Ovary (tissue), 3 donors: ENCODE measurements around the gene SLC1A7.

Source experiments
- EP300 ChIP-seq: sonication (generic); formaldehyde crosslinking; IDR thresholded peaks from one replicate; pipeline ENCODE4 v1.6.1; 2017; ENCODE audit warnings: antibody characterized with exemption
- POLR2A ChIP-seq: fragments of 450-650 bp; IDR thresholded peaks from one replicate; pipeline ENCODE4 v1.6.1; 2017; ENCODE audit warnings: antibody characterized with exemption, mild to moderate bottlenecking, moderate library complexity
- TF ChIP-seq, protein P1 (sequence below), 3 donors: fragments of 450-650 bp in 2 of 3; fragments of 200-600 bp in 1 of 3; IDR thresholded peaks; one replicate each; pipeline versions ENCODE4 v1.5.1 to v1.8.0; 2016 to 2022; ENCODE audit warnings: antibody characterized with exemption in 3 of 3, mild to moderate bottlenecking in 1 of 3
- donor health status: DM: no; HTN: no; CAD: no.

GRCh38 chr1:53126495-53126894 is 15.9 kb downstream of the SLC1A7 start:
- TF ChIP-seq POLR2A (no peak), EP300 (no peak)
- TF ChIP-seq, protein P1, sequence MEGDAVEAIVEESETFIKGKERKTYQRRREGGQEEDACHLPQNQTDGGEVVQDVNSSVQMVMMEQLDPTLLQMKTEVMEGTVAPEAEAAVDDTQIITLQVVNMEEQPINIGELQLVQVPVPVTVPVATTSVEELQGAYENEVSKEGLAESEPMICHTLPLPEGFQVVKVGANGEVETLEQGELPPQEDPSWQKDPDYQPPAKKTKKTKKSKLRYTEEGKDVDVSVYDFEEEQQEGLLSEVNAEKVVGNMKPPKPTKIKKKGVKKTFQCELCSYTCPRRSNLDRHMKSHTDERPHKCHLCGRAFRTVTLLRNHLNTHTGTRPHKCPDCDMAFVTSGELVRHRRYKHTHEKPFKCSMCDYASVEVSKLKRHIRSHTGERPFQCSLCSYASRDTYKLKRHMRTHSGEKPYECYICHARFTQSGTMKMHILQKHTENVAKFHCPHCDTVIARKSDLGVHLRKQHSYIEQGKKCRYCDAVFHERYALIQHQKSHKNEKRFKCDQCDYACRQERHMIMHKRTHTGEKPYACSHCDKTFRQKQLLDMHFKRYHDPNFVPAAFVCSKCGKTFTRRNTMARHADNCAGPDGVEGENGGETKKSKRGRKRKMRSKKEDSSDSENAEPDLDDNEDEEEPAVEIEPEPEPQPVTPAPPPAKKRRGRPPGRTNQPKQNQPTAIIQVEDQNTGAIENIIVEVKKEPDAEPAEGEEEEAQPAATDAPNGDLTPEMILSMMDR (IDR thresholded peaks at IDR 0.05) = no peak
